ENCODE results near the gene GTF2A1L.
A peak's percentile ranks its signal among the peaks of the same experiment; 100 is the strongest.
"Not testable (repeated sequence)": the region's sequence is repeated elsewhere in the genome, so short reads cannot be mapped to it uniquely, and the experiment has no call there.

The GTF2A1L gene, protein sequence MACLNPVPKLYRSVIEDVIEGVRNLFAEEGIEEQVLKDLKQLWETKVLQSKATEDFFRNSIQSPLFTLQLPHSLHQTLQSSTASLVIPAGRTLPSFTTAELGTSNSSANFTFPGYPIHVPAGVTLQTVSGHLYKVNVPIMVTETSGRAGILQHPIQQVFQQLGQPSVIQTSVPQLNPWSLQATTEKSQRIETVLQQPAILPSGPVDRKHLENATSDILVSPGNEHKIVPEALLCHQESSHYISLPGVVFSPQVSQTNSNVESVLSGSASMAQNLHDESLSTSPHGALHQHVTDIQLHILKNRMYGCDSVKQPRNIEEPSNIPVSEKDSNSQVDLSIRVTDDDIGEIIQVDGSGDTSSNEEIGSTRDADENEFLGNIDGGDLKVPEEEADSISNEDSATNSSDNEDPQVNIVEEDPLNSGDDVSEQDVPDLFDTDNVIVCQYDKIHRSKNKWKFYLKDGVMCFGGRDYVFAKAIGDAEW

DNA sequence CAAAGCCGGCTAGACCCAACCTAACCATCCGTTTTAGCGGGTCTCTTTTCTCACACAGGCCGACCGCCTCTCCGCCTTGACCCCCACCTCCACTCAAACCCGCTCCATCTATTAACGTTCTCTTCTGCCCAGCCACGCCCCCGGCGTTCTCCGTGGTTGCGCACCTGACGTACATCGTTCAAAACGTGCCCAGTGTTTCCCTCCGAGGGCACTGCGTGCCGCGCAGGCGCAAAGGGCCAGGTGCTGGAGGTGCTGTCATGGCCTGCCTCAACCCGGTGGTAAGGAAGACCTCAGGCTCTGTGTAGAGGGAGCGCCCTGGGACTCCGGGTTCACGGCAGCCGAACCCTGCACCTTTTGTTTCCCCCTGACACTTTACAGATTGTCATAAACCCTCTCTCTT lies at the start of gene GTF2A1L:
TSS of gene GTF2A1L (plus strand) at position 239 of the 400 bp plus-strand sequence. CDS start at position 258, 19 bp downstream.
- no peak for DNase-seq

DNA sequence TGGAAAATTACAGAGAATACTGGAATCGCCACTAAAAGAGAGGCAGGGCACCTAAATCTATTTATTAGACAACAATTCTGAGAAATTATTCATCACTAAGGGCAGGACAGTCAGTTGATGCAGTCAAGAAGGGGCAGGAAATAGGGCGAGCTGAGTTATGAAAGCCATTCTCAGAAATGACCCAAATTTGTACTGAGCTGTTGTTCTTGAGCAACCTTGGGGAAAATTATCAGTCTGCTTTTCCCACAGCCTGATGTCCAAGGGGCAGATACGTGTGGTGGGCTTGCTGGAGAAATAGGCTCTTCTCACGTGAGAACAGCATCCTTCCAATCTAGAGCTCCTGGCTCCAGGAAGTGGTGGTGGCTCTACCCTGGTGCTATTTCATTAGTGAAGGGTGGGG lies 49.1 kb upstream of the GTF2A1L start:
- DNase-seq: no peak

DNA sequence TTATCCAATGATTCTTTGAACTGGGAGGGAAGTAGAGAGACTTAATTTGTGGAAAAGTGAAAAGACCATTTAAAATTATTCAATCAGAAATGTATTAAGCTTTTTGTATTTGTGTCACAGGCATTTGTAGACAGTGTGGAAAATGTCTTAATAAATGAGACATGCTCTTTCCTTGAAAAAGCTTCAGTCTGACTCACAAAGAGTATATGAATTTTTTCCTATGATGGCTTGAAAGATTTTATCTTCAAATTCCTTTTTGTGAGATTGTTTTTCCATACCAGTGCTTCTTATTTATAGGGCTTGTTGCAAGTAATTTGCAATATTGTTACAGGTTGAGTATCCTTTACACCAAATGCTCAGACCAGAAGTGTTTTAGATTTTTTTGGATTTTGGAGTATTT lies 48.2 kb upstream of the GTF2A1L start:
- no peak for DNase-seq

DNA sequence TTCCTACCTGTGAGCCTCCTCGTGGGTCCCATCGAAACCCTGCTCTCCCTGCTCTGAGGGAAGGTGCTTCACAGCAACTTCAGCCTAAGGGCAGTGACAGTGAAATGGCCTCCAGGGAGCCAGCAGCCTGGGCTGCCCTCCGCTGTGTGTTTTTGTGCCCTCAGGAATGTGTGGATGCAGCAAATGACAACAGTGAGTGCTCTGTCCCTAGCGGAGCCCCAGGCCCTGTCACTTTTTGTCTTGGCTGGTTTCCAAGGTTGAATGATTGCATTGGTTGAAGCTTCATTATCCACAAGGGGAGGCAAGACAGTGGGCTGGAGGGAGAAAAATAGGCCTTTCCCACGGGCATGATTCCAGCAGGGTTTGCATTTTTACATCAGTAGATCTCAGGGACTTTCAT lies 44.8 kb upstream of the GTF2A1L start:
- no peak for DNase-seq

- DNase-seq: no peak
These were observed 43.0 kb upstream of the GTF2A1L start for GRCh38 chr2:48574353-48575287.

GRCh38 chr2:48578313-48578712 lies 39.3 kb upstream of the GTF2A1L start:
- no peak for DNase-seq

DNA sequence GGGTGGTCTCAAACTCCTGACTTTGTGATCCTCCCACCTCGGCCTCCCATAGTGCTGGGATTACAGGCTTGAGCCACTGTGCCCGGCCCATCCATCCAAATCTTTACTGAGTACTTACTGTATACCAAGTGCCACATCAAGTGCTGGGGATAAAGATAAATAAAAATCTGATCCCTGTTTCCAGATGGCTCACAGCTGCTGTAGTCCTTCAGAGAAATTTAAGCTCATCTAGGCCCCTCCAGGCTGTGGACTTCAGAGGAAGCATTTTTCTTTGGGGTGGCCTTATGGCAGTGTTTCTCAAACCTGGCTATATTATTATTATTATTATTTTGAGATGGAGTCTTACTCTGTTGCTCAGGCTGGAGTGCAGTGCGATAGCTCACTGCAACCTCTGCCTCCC lies 33.7 kb upstream of the GTF2A1L start:
- no peak for DNase-seq

GRCh38 chr2:48584551-48584950 lies 33.1 kb upstream of the GTF2A1L start:
- DNase-seq: no peak

- DNase-seq: no peak
These were observed 31.2 kb upstream of the GTF2A1L start for GRCh38 chr2:48586433-48586832.

- no peak for DNase-seq
These were observed 30.1 kb upstream of the GTF2A1L start for GRCh38 chr2:48587560-48587959.

DNA sequence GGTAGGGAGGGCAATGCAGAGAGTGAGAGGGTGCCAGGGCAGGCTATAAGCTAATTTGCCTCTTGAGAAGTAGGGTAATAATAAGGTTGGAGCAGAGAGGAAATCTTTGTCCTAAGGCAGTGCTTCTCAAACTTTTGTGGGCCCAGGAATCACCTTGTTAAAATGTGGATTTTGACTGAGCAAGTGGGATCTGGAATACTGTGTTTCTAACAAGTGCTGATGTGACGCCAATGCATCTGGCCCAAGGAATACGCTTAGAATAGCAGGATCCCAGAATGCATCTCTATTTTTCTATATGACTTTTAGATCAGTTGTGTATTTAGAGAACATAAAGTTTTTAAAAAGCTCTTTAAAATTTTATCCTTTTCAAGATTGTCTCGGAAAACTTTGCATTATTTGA lies 29.7 kb upstream of the GTF2A1L start:
- DNase-seq: no peak

- no peak for DNase-seq
These were observed 28.9 kb upstream of the GTF2A1L start for GRCh38 chr2:48588745-48589144.

GRCh38 chr2:48589170-48589767 lies 28.4 kb upstream of the GTF2A1L start:
- no peak for DNase-seq

- no peak for DNase-seq
These were observed 27.6 kb upstream of the GTF2A1L start for GRCh38 chr2:48590017-48590416.

DNA sequence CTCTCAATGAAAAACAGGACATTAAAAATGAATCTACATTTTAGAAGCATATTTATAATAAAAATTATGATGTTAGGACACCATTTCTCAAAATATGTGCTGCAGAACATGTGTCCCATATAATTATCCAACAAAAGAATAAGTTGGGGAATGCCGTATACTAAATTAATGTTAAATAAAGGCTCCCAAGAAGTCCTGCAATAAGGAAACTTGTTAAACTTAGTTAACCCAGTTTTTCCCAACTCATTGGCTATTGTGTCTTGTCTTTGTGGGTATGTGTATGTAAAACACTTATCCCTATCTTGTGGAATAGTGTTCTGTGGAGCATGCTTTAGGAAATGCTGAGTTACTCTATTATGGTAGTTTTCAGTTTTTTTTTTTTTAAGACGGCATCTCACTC lies 25.6 kb upstream of the GTF2A1L start:
- DNase-seq: no peak

DNA sequence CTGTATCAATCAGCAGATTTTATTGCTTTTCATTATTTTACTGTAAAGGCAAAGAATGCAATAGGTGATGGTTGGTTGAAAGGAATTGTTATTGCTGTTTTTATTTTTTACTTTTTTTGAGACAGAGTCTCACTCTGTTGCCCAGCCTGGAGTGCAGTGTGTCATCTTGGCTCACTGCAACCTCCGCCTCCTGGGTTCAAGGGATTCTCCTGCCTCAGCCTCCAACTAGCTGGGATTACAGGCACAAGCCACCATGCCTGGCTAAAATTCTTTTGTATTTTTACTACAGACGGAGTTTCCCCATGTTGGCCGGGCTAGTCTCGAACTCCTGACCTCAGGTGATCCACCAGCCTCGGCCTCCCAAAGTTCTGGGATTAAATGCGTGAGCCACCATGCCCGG lies 20.9 kb upstream of the GTF2A1L start:
- DNase-seq: not testable (repeated sequence)

GRCh38 chr2:48597492-48597891 lies 20.2 kb upstream of the GTF2A1L start:
- DNase-seq: no peak

- DNase-seq: peak in 1 of 2 donors; percentile 24
These were observed 17.3 kb upstream of the GTF2A1L start for GRCh38 chr2:48600204-48600813.

- DNase-seq: no peak
These were observed 16.7 kb upstream of the GTF2A1L start for GRCh38 chr2:48600917-48601316.

DNA sequence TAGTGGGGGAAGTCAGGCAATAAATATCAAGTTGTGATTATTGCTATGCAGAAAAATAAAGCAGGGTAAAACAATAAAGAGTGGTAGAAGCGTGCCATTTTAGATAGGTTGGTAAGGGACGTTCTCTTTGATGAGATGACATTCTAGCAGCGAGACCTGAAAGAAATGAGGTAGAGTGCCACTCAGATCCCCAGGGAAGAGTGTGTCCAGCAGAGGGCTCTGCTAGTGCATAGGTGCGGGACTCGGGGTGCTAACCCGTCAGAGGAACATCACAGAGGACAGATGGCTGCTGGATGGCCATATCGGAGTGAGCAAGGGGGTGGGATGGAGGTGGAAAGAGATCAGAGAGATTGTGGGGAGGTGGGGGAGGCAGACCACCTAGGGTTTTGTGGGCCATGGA lies 16.3 kb upstream of the GTF2A1L start:
- DNase-seq: no peak

GRCh38 chr2:48605482-48606175 lies 12.0 kb upstream of the GTF2A1L start:
- DNase-seq: no peak

- DNase-seq: no peak
These were observed 10.2 kb upstream of the GTF2A1L start for GRCh38 chr2:48607307-48608014.

All from bone marrow (tissue), 2 donors.